GM18907 (cell line): ENCODE results near the gene GUCY2C.
"Not testable (repeated sequence)": the region's sequence is repeated elsewhere in the genome, so short reads cannot be mapped to it uniquely, and the experiment has no call there.

Source experiments
- ATAC-seq: cut with Tn5 transposase; IDR thresholded peaks from one replicate; pipeline ENCODE4 v1.9.1; 2021; ENCODE audit warnings: mild to moderate bottlenecking, moderate library complexity; ENCODE audit not compliant: unreplicated experiment

The GUCY2C gene

DNA sequence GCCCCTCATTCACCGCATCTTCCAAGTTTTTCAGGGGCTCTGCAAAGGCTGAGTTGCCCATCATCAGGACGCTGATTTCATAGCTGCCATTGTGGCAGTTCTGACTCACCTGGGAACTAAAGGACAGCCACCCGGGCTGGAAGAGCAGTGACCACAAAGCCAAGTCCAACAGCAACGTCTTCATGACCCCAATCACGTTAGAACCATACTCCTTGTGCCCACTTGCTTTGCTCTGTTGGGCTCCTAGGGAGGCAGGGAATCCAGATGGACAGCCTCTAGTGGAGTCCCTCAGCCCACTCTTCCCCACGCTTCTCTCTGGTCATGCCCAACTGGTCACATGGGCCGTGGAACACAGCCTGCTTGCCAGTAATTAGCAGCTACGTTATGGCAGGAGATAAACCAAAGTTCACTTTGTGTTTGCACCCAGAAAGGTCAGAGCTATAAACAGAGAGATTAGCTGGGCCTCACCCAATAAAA is at the start of gene GUCY2C:
Gene GUCY2C (minus strand): TSS at position 335 of the 477 bp plus-strand sequence. CDS start 151 bp downstream, at position 184.
- ATAC-seq, result no peak

DNA sequence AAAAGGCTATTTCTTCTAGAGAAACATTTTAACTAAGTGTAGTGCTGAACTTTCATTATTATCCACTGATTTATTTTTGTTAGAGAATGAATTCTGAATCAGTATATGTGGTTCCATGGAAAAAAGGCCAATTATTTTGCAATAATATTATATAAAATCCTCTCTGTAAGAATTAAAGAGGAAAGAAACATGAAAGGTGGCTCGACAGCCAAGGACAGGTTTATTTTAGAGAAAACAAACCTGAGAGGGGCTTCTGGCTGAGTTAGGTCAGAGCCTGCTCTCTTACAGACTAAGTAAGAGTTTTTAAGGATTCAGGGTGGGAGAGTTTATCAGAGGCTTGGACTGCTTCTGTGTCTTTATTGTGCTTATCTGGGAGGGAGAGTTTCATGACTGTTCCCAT is 46.7 kb upstream of the GUCY2C start:
- no peak for ATAC-seq

DNA sequence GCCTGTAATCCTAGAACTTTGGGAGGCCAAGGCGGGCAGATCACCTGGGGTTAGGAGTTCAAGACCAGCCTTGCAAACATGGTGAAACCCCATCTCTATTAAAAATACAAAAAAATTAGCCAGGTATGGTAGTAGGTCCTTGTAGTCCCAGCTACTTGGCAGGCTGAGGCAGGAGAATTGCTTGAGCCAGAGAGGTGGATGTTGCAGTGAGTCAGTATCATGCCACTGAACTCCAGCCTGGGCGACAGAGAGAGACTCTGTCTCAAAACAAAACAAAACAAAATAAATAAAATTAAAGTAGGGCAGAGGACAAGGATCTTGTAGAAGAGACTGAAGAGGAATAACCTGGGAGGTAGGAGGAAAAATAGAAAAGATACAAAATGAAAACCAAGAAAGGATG is 45.5 kb upstream of the GUCY2C start:
- no peak for ATAC-seq

- peak; percentile 48 for ATAC-seq
These were observed 44.8 kb upstream of the GUCY2C start for GRCh38 chr12:14741153-14741552.

DNA sequence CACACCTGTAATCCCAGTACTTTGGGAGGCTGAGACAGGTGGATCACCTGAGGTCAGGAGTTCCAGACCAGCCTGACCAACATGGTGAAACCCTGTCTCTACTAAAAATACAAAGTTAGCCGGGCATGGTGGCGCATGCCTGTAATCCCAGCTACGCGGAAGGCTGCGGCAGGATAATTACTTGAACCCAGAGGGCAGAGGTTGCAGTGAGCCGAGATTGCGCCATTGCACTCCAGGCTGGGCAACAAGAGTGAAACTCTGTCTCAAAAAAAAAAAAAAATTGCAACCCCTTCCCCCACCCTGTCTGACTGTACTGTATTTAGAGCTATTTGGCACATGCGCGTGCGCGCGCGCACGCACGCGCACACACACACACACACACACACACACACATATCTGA is 40.0 kb upstream of the GUCY2C start:
- not testable (repeated sequence) for ATAC-seq

GRCh38 chr12:14731821-14732220 is 35.4 kb upstream of the GUCY2C start:
- no peak for ATAC-seq

- no peak for ATAC-seq
These were observed 33.2 kb upstream of the GUCY2C start for GRCh38 chr12:14729586-14729985.

GRCh38 chr12:14723763-14724162 is 27.4 kb upstream of the GUCY2C start:
- ATAC-seq, result no peak

DNA sequence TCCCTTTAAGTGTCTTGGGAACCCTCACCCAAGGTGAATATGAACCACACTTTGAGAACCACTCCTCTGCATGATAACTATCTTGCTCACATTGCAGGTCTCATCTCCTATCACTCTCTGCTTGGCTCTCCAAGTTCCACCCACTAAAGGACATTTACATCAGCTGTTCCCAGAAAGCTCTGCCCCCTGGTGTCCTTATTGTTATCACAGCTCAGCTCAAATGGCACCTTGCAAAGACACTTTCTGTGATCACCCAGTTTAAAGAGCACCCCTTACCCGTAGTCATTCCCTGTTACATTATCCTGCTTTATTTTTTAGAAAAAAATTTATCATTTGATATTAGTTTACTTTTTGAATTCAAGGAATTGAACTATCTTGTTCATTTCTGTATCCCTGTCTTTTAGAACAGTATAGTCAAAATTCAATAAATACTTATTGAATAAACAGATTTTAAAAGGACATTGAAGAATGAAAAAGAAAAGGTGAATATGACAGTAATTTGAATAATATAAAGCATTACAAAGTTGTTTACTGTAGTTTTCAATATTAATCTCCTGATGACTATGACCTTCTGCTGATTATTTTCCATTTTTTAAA is 20.5 kb upstream of the GUCY2C start:
- peak; percentile 74 for ATAC-seq

DNA sequence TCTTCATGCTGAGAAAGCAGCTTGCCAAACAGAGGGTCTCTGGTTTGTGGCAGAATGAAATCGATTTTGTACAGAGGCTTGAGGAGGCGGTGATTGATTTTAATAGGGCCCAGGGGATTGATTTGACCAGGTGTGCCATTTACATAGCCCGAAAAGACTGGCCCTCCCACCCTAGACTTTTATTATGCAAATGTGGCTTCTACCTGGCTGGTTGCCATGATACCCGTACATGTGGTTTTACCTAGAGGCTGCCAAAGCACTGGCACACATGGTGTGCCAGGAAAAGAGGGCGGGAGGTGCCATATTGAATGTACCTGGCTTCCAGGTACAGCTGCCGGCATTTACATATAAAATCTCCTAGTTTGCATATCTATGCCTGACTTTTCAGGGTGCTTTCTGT is 18.0 kb upstream of the GUCY2C start:
- no peak for ATAC-seq

- ATAC-seq, result no peak
These were observed 14.4 kb upstream of the GUCY2C start for GRCh38 chr12:14710632-14711320.

DNA sequence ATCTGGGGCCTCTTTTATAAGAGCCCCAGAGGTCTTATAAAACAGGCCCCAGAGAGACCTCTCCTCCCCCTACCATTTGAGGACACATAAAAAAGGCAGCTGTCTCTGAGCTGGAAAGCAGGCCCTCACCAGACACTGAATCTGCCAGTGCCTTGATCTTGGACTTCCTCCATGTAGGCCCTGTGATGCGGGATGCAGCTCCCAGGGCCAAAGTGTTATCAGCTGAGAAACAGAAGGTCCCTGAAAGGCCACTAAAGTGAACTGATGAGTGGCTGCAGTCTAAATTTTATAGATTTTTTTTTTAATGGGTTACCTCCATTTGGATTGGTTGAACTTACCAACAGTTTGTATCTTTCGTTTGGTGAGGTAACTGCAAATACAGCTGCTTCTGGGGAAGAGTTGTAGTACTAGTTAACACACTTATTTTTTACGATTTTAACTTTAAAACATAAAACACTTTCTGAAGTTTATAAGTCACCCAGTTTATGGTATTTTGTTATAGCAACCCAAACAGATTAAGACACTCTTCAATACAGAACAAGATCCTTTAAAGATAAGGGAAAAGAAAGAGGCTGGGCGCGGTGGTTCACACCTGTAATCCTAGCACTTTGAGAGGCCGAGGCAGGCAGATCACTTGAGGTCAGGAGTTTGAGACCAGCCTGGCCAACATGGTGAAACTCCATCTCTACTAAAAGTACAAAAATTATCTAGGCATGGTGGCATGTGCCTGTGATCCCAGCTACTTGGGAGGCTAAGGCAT is 5.6 kb upstream of the GUCY2C start:
- ATAC-seq, result no peak

- no peak for ATAC-seq
These were observed 4.5 kb upstream of the GUCY2C start for GRCh38 chr12:14700935-14701334.

- ATAC-seq, result no peak
These were observed 3.5 kb upstream of the GUCY2C start for GRCh38 chr12:14699923-14700322.

DNA sequence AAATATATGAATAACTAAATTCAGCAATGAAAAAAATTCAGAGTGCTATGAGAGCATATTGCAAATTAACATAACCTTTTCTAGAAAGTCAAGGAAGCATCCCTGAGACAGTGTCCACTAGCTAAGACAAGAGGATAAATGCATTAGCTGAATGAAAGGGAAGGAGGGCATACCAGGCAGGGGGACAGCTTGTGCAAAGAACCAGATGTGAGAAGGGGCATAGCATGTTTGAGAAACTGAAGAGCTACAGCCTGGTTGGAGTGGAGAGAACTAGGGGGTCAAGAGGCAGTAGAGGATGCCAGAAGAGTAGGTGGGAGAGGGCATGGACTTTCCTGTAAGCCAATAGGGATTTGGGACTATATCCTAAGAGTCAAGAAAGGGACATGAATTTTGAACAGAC is 2.2 kb upstream of the GUCY2C start:
- ATAC-seq, result no peak

DNA sequence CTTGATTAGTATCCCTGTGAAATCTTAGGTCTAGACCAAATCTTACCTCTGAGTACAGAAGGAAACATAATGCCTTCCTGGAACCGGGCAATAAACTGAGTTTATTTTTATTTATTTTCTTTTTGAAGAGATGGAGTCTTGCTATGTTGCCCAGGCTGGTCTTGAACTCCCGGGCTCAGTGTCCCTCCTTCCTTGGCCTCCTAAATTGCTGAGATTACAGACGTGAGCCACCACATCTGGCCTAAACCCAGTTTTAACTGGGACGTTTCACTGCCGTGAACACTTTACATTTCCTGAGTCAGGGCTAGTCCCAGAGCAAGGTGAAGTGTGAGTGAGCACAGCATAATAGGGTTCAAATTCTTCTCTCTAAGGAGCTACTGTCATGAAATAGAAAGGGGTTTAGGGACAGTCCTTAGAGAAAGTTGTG is 671 bp downstream of the GUCY2C start:
- ATAC-seq, result no peak

DNA sequence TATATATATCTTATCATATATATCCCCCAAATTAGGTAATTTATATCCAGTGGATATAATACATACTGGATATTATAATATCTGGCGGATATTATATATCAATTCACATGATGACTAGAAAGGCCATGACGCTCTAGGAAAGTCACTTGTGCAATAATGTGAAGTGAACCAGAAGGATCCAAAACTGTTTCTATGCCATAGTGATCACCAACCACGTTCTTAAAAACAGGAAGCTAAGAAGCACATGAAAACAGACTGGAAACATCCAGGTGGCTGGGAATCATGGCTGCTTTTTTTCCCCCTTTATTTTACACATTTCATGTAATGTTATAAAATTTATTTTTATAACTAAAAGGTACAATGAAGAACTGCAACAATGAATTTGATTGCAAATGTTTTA is 1.4 kb downstream of the GUCY2C start:
- no peak for ATAC-seq

DNA sequence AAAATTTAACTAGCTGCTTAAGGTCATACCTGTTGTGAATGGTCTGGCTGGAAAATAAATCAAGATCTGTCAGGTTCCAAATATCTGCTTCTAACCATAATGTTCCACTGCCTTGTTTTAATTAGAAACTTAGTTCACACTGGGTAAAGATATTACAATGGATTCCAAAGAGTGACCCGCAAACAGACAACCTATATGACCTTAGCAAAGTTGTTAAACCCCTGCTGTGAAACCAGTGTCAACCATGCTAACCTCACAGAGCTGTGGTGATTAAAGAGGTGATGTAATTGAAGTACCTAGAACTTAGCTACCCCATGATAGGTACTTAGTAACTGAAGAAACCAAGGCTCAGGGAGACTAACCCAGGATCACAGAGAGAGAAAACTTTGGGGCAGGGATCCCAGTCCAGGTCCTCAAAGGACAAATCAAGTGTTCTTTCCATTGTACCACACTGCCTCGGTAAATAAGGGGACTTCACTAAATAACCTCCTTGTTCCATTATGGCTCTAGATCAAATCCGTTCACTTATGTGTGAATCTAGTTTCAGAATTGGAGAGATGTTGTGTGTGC is 2.2 kb downstream of the GUCY2C start:
- ATAC-seq, result no peak

GRCh38 chr12:14693116-14693515 is 3.3 kb downstream of the GUCY2C start:
- no peak for ATAC-seq

GRCh38 chr12:14691560-14691959 is 4.8 kb downstream of the GUCY2C start:
- ATAC-seq, result no peak

DNA sequence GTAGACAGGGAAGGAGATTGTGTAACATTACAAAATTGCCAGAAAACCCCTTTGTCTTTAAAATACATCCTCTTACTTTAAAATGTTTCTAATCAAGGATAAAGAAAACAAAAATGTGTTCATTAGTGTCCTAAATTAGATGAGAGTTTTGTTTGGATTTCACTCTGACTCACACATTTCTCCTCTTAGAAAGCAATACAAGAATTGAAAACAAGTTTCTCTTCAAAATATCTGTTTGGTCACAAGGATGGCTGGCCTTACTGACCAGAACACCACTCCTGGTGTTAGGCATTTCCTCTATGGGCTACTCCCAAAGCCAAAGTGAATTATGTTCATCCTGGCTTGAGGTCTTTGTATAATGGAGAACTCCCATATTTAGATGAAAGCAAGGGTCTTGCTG is 6.4 kb downstream of the GUCY2C start:
- no peak for ATAC-seq

- ATAC-seq, result no peak
These were observed 7.3 kb downstream of the GUCY2C start for GRCh38 chr12:14689144-14689543.
